Mucosa of rectum (tissue), 2 donors: ENCODE measurements around the gene PDCD4.
A peak's percentile ranks its signal among the peaks of the same experiment; 100 is the strongest.

Experiments used
- H3K27ac ChIP-seq, 2 donors: one replicate each; pipeline ENCODE4 v1.7.0; 2013; ENCODE audit warnings: inconsistent platforms in 2 of 2, low read depth in 2 of 2, low read length in 2 of 2
- H3K27me3 ChIP-seq, 2 donors: one replicate each; pipeline ENCODE4 v1.7.0; 2013; ENCODE audit warnings: low read length in 2 of 2; ENCODE audit not compliant: control insufficient read depth in 2 of 2, insufficient read depth in 2 of 2
- H3K36me3 ChIP-seq, 2 donors: one replicate each; pipeline ENCODE4 v1.7.0; 2013; ENCODE audit warnings: low read length in 2 of 2; ENCODE audit not compliant: control insufficient read depth in 2 of 2, insufficient read depth in 2 of 2
- H3K4me1 ChIP-seq, 2 donors: one replicate each; pipeline ENCODE4 v1.7.0; 2013; ENCODE audit warnings: low read length in 2 of 2, mild to moderate bottlenecking in 1 of 2; ENCODE audit not compliant: control insufficient read depth in 2 of 2, insufficient read depth in 2 of 2
- H3K4me3 ChIP-seq, 2 donors: one replicate each; pipeline ENCODE4 v1.7.0; 2013; ENCODE audit warnings: low read length in 2 of 2
- H3K9ac ChIP-seq, 2 donors: one replicate each; pipeline ENCODE4 v1.7.0; 2013; ENCODE audit warnings: low read length in 2 of 2, low read depth in 1 of 2, mild to moderate bottlenecking in 1 of 2
- H3K9me3 ChIP-seq, 2 donors: one replicate each; pipeline ENCODE4 v1.7.0; 2013; ENCODE audit warnings: low read length in 2 of 2; ENCODE audit not compliant: control insufficient read depth in 2 of 2
- donor health status: healthy.
- donor health status: Normal muscosa, but diverticular disease.

The PDCD4 gene

DNA sequence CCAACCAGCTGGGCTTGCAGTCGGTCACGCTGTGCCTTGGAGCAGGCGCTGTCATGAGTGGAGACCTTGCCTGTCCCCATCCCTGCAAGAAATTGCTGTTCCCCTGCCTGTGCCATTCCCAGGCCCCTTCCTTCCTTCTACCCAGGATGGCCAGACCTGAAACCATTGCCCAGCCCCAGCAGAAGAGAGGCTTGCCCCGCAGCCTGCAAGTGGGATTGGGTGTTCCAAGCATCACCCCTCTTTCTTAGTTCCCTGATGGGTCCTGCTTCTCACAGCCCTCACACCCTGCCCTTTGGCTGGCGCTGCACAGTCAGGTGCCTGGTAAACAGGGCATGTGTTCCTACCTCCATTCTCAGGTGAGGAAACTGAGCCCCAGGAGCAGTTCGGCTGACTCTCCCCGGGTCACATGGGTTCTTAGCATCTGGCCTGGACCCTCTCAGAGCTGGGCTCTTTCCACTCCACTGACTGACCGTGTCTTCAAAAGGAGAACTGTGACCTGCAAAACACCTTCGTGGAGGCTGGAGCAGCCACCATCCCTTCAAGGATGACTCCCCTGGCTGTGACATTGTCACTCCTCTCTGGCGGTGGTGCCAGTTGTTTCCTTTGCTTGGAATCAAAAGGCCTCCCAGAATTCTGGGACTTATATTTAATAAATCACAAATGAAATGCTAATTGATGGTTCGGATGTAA is 41.9 kb upstream of the PDCD4 start:
- H3K4me3 ChIP-seq, result no peak overlapping the region
- H3K4me1 ChIP-seq, result peaks cover 9 to 11% of the 10 kb centered on the region in 2 donors
- peak overlapping the region in 1 of 2 donors; percentile 3 for H3K9ac ChIP-seq
- no peaks in the 10 kb centered on the region for H3K9me3 ChIP-seq
- H3K27me3 ChIP-seq, result no peaks in the 10 kb centered on the region
- no peak overlapping the region for H3K27ac ChIP-seq
- no peaks in the 10 kb centered on the region for H3K36me3 ChIP-seq

DNA sequence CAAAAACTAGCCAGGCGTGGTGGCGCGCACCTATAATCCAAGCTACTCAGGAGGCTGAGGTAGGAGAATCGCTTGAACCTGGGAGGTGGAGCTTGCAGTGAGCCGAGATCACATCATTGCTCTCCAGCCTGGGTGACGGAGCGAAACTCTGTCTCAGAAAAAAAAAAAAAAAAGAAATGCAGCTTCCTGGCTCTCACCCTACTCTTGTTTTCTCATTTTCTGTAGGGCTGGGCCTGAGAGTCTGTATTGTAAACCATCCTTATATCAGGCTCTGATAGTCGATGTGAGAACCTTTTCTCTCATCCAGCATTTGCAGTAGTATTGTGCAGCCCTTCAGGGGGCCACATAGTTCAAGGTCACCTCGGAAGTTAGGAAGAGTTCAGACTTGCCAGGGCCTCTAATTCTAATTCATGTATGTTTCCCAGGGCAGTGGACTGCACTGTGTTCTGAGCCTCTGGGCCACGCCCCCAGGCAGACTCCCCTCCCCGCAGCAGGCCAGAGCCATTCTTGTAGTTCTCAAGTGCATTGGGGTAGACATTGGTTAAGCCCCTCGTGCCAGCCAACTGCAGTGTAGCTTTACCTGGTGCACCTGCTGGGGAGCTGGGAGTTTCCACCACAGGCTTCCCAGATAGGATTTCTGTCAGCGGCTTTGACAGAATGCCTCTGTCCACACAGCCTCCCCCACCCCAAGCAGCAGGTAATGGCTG is 38.3 kb upstream of the PDCD4 start:
- Histone ChIP-seq H3K36me3 (no peaks in the 10 kb centered on the region), H3K9ac (no peak overlapping the region), H3K4me1 (peaks cover 27 to 41% of the 10 kb centered on the region in 2 donors), H3K27me3 (no peaks in the 10 kb centered on the region), H3K27ac (no peak overlapping the region), H3K4me3 (no peak overlapping the region), H3K9me3 (no peaks in the 10 kb centered on the region)

DNA sequence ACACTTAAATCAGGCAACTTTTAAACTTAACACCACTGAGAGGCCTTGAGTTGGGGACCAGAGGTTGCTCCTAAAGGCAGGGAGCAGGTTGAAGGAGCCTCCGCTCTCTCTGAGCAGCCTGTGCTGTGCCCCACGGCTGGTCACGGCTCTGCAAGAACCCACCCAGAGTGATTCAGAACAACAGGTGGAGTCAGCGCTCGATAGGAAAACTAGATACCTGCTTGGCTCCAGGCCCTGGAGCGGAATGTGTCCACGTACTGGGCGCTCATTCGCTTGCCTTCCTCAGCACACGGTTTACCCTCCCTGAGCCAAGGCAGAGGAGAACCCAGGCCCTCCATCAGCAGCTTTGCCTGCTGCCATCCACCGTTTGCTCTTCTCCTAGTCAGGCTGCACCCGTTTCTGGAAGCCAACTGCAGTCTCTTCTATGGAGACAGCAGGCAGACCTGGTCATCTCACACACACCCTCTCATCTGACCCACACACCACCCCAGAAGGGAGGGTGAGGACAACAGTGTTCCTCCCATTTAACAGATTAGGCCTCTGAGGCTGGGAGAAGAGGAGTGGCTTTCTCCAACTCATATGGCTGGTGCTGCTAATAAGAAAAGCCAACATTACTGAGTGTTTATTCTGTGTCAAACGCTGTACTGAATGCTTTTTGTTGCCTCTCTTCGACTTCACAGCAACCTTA is 37.6 kb upstream of the PDCD4 start:
- H3K36me3 ChIP-seq, result no peaks in the 10 kb centered on the region
- H3K4me3 ChIP-seq, result no peak overlapping the region
- no peak overlapping the region for H3K9ac ChIP-seq
- no peaks in the 10 kb centered on the region for H3K27me3 ChIP-seq
- peak overlapping the region; percentile 56 to 59 for H3K27ac ChIP-seq
- peaks cover 27 to 44% of the 10 kb centered on the region in 2 donors for H3K4me1 ChIP-seq
- no peaks in the 10 kb centered on the region for H3K9me3 ChIP-seq

DNA sequence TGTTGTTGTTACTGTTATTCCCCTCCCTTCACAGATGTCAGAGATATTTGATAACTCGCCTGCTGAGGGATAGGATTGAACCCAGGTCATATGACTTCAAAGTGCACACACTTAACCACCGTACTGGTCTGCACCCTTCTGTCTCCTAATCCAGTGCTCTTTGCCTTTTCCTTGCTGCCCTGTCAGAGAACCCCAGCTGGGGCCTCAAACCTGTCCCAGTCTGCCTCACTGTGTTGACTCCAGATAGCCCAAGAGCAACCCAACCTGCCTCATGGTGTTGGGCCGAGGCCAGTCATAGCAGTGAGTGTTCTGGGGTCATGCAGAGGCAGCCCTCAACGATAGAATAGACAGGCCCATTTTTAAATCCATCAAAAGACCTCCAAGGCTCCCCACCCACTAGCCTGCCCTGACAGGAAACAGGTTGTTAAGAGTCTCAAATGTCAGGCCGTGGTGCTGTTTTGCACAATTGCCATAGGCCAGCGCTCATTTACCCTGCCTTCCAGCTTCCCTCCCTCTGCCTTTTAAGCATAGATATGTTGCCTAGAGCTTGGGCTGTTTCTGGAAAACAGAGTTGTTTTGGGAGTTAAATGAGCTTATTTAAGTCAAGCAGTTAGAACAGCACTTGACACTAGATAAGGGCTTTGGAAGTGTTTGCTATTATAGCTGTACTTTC is 37.0 kb upstream of the PDCD4 start:
- Histone ChIP-seq H3K9ac (no peak overlapping the region), H3K27me3 (no peaks in the 10 kb centered on the region), H3K4me3 (no peak overlapping the region), H3K9me3 (no peaks in the 10 kb centered on the region), H3K4me1 (peaks cover 29 to 49% of the 10 kb centered on the region in 2 donors), H3K36me3 (no peaks in the 10 kb centered on the region), H3K27ac (peak overlapping the region; percentile 59)

GRCh38 chr10:110835841-110836240 is 35.9 kb upstream of the PDCD4 start:
- peak overlapping the region; percentile 31 to 32 for H3K9ac ChIP-seq
- H3K36me3 ChIP-seq, result no peaks in the 10 kb centered on the region
- H3K27ac ChIP-seq, result peak overlapping the region; percentile 53 to 59
- H3K9me3 ChIP-seq, result no peaks in the 10 kb centered on the region
- H3K4me1 ChIP-seq, result peaks cover 37 to 57% of the 10 kb centered on the region in 2 donors
- no peaks in the 10 kb centered on the region for H3K27me3 ChIP-seq
- no peak overlapping the region for H3K4me3 ChIP-seq

GRCh38 chr10:110836706-110837105 is 35.0 kb upstream of the PDCD4 start:
- no peak overlapping the region for H3K4me3 ChIP-seq
- H3K36me3 ChIP-seq, result no peaks in the 10 kb centered on the region
- H3K4me1 ChIP-seq, result peaks cover 45 to 66% of the 10 kb centered on the region in 2 donors
- H3K9me3 ChIP-seq, result no peaks in the 10 kb centered on the region
- no peaks in the 10 kb centered on the region for H3K27me3 ChIP-seq
- peak overlapping the region; percentile 81 for H3K27ac ChIP-seq
- peak overlapping the region; percentile 48 to 58 for H3K9ac ChIP-seq

GRCh38 chr10:110837418-110838171 is 34.1 kb upstream of the PDCD4 start:
- Histone ChIP-seq H3K36me3 (no peaks in the 10 kb centered on the region), H3K4me1 (peaks cover 54 to 75% of the 10 kb centered on the region in 2 donors), H3K4me3 (no peak overlapping the region), H3K9me3 (no peaks in the 10 kb centered on the region), H3K27ac (peak overlapping the region; percentile 81), H3K27me3 (no peaks in the 10 kb centered on the region), H3K9ac (peak overlapping the region; percentile 48 to 58)

- Histone ChIP-seq H3K27me3 (no peaks in the 10 kb centered on the region), H3K4me1 (peaks cover 66 to 87% of the 10 kb centered on the region in 2 donors), H3K27ac (peak overlapping the region; percentile 97 to 98), H3K36me3 (no peaks in the 10 kb centered on the region), H3K9me3 (no peaks in the 10 kb centered on the region), H3K4me3 (no peak overlapping the region), H3K9ac (peak overlapping the region; percentile 14 to 55)
Measured at GRCh38 chr10:110840225-110840922, 31.4 kb upstream of the PDCD4 start.

DNA sequence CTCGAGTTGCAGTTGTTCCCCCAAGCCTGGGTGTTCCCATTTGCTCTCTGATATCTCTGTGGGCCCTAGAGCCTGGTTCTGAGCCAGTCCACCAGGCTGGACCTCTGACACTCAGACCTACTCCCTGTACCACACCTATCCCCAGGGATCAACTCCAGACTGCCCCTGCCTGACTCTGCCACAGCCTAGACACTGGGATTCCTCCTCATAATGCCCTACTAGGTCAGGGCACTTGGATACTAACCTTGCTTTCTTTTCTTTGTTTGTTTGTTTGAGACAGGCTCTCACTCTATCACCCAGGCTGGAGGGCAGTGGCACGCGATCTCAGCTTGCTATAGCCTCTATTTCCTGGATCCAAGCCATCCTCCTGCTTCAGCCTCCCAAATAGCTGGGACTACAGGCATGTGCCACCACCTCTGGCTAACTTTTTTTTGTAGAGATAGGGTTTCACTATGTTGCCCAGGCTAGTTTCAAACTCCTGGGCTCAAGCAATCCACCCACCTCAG is 30.8 kb upstream of the PDCD4 start:
- Histone ChIP-seq H3K27me3 (no peaks in the 10 kb centered on the region), H3K4me1 (peaks cover 66 to 87% of the 10 kb centered on the region in 2 donors), H3K4me3 (no peak overlapping the region), H3K9ac (peak overlapping the region; percentile 14 to 55), H3K27ac (peak overlapping the region; percentile 97 to 98), H3K9me3 (no peaks in the 10 kb centered on the region), H3K36me3 (no peaks in the 10 kb centered on the region)
